NCI-H2196 (cell line): Measurements from ENCODE around the gene ACTR3.

Source experiments
- DNase-seq: peaks from one replicate; lab custom pipeline; 2025; ENCODE audit not compliant: unreplicated experiment; lab: John Stamatoyannopoulos, UW

ACTR3 gene

DNA sequence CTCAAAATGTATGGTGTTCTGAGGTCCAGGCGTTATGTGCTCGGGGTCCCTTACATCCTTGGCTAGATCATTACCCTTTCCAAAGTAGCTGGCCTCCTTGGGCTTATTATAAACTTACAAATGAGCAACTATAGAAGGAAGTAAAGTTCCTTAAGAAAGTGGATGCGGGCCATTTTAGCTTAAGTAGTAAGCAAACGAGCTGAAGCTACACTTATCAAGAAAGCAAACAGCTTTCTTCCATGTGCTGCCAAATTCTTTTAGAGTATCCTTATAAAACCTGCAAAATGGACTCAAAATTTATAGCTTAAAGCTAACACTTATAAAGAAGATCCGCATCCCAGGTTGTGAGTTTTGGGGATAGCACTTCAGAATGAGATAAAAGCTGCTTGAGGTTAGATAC, 75.3 kb downstream of the ACTR3 start:
- DNase-seq = no peak

GRCh38 chr2:113965644-113966043, 75.8 kb downstream of the ACTR3 start:
- no peak for DNase-seq

DNA sequence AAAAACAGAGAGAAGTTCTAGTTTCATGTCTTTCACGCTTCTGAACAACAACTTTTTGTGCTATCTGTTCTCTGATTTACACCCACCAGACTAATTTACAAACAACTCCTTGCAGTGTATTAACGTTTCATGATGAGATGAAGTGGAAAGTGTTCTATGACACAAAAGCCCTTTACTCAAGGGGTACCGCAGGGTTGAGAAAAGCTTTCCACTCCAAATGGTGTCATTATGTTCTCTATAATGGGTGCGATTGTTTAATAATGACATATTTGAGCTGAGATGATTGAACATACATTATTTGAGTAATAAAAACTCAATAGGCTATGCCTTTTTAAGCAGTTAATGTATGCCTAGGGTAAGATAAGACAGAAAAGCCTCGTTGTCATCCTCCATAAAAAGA, 76.3 kb downstream of the ACTR3 start:
- no peak for DNase-seq

GRCh38 chr2:113966832-113967231, 76.9 kb downstream of the ACTR3 start:
- no peak for DNase-seq

DNA sequence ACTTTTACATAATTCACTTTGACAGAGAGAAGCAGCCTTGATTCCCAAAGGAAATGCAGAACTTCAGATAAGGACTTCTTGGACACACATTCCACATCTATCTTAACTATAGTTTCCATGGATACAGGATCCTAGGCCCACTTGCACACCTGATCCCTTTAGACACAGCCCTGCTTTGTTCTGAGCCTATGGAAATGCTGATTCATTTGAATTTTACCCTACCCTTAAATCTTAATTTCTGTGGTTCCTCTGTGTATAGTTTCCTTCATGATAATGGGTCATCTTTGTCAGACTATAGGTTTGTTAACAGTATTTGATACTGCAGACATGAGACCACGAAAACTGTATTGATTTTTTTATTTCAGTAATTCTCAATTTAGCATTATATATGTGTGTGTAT, 77.4 kb downstream of the ACTR3 start:
- DNase-seq = no peak

DNA sequence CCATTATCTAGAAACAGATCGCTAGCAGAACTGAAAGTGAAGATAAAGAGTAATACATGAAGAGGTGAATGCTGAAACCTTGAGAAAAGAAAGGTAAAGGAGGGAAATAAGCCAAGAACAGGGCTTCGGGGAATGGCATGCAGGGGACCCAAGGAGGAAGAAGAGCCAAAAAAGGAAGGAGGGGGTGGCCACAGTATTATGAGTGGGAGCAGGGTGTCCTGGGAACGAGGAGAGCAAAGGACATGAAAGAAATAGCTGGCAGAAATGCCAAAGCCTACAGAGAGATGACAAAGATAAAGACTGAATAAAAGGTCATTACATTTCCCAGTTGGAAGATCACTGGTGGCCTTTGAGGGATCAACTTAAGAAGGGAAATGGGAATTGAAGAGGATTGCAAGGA, 82.9 kb downstream of the ACTR3 start:
- DNase-seq = no peak

DNA sequence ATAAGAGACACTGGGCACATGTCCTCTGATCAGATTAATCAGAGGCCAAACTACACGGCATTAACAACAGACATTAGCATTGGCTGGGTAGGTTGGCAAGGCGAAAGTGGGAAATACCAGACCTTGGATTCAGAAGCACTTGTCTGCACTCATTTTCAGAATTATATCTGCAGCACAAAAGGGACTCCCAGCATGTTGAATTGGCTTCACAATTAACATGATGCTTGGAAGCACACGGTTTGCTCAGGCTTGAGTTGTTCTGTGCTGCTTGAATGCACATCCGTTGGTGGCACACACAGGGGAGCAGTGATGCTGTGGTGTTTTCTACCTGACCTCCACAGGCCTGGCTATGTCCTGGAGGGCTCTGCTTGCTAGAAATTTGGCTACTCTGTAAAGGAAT, 83.9 kb downstream of the ACTR3 start:
- DNase-seq = no peak

GRCh38 chr2:113974727-113975126, 84.8 kb downstream of the ACTR3 start:
- DNase-seq = no peak

DNA sequence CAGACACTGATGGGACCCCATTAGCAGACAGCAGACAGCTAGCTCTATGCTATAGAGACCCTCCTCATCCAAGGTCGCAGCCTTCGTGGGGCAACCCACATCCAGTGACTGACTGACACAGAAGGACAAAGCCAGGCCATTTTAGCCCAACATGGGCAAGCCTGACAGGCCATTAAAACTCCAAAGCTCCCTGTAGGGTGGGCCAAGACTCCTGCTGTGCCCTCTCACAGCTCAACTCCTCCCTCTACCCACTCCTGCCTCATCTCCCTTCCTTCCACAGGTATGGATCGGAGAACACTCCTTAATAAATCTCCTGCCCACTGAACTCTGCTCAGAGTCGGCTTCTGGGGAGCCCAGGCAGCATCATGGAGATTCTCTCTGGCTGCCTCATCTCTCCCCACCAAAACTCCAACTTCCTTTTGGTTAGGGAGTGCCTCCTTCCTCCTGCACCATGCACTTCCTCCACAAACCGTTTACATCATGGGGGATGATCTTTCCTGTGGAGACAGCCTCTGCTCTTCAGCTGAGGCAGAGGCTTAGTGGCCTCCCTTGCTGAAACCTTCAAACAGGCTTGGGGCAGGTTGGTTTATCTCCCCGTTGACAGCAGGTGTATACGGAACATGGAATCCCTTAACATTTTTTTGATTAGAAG, 86.5 kb downstream of the ACTR3 start:
- no peak for DNase-seq

GRCh38 chr2:113977060-113977659, 87.3 kb downstream of the ACTR3 start:
- no peak for DNase-seq

DNA sequence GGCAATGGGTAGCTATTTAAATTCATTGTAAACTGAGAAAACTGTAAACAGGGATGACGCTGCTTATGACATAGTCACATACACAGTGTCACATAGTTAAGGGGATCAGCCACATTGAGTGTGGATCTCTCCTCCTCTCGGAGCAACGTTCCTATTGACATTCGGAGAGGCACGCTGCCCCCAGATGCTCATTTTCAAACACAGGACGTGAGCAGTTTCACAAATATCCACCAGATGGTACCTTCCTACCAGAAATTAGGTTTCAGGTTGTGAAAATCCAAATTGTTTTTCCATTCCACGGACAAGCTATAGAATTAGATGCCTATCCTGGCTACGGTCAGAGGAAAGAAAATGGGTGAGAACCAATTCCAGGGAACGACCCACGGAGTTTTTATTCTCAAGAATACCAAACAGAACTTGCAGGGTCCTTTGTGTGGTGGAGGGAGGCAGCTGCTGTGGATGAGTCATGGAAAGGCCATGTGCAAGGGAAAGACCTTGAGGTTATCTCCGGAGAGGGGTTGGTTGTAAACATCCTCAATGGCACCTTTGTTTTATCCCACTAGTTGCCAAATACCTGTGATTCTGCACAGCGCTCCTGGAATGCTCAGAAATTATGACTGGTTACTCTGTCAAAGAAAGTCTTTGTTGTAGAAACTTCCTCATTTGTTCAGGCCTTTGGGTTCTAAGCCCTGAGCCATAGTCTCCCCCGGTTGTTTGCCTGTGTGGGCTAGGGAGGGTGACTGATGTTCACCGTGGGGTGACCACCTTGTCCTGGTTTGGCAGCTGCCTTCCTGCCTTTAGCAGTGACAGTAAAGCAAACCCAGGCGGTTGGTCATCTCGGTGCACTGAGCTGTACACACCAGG, 88.0 kb downstream of the ACTR3 start:
- DNase-seq = no peak

DNA sequence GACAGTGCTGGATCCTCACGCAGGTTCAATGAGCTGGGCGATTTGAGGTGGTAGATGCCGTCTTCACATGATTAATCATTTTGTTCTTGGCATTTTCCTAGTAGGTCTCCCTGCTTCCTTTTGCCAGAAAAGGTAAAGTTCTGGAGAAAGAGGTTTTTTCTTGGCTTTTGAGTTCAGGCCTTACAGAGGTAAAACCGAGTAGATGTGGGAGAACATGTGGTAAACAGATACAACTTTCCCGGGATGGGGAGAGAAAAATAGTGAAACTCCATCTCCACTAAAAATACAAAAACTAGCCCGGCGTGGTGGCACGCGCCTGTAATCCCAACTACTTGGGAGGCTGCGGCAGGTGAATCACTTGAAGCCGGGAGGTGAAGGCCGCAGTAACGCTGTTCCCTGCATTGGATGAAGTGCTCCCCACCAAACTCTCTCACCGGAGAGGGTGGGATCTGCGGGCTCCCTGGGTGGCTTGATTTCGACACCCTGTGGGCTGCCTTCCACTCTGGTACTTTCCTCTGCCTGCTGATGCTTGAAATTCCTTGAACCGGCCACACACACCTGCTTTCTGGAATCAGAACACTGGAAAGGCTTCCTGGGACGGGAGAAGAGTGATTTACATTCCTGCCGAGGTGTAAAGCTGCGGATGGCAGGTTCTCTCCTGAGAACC, 88.8 kb downstream of the ACTR3 start:
- no peak for DNase-seq

DNA sequence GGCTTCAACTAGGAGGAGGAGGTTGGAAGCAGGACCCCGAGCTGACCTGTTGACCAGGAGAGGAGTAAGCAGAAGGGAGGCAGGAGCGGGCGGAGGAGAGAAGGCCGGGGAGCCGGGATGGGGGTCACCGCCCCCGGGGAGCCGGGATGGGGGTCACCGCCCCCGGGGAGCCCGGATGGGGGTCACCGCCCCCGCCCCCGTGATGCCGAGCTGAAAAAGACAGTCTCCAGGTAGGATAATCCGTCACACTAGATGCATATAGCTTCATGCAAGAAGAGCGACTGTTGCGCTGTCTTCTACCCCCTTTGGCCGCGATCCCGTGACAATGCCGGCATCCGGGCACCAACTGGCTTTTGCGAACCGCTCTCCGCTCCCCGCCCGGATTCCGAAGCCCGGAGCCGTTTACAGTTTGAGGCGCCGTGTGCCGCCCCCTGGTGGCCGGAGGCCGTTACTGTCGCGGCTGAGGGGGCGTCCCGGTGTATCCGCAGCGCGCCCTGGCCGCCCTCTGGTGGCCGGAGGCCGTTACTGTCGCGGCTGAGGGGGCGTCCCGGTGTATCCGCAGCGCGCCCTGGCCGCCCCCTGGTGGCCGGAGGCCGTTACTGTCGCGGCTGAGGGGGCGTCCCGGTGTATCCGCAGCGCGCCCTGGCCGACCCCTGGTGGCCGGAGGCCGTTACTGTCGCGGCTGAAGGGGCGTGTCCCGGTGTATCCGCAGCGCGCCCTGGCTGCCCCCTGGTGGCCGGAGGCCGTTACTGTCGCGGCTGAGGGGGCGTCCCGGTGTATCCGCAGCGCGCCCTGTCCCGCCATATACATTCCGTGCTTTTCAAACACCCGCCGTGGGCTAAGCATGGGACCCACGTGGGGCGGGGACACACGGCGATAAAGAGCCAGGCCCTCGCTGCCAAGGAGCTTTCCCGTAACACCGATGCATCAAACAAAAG, 89.6 kb downstream of the ACTR3 start:
- DNase-seq = no peak

GRCh38 chr2:113980946-113981345, 91.1 kb downstream of the ACTR3 start:
- DNase-seq = no peak

DNA sequence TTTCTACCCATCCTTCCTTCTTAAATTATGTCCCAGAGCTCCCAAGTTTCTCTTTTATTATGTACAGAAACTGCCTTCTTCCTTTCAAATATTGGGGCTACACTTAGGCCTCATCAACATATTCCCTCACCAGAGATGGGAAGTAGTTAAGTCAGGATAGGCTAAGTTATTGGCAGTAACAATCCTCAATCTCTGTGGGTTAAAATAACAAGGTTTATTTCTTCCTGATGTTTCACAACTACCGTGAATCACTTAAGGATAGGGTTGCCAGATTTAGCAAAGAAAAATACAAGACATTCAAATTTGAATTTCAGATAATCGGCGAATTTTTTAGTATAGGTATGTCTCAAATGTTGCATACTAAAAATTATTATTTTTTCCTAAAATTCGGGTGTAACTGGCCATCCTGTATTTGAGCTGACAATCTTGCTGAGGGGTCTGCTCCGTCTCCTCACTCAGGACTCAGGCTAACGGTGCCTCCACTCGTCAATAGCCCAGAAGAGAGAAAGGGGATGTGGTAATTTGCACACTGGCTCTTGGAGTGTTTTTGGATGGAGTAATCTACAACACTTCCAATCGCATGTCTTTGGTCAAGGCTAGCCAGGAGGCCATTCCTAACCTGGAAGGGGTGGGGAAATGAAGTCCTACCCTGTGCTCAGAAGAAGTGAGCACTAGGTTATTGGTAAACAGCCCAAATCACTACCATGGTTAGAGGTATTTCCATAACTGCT, 91.7 kb downstream of the ACTR3 start:
- DNase-seq = no peak

- DNase-seq = no peak
These were observed 95.9 kb downstream of the ACTR3 start for GRCh38 chr2:113985554-113986397.

GRCh38 chr2:113986762-113987290, 96.9 kb downstream of the ACTR3 start:
- DNase-seq = no peak

- DNase-seq = no peak
These were observed 102.2 kb downstream of the ACTR3 start for GRCh38 chr2:113992090-113992489.
